ENCODE measurements around the gene MAPK8.

MAPK8 gene

GRCh38 chr10:48462482-48463020, 156.1 kb downstream of the MAPK8 start:
- TF ChIP-seq MYC (IDR thresholded peaks at IDR 0.05; ENCODE audit: low read depth, low read length), result no peak
- no peak for TF ChIP-seq CTCF (IDR thresholded peaks at IDR 0.05; ENCODE audit: low read depth, low read length)
- no peak for TF ChIP-seq POLR2A (IDR thresholded peaks at IDR 0.05; ENCODE audit: extremely low read depth, insufficient read length)
- TF ChIP-seq MAX (IDR thresholded peaks at IDR 0.05; ENCODE audit: low read depth, low read length), result no peak
- no peak overlapping the region for H3K4me3 ChIP-seq (ENCODE audit: low read depth, low read length)
- no peak for DNase-seq (ENCODE audit: low read depth)

- no peak overlapping the region for H3K4me3 ChIP-seq (ENCODE audit: low read depth, low read length)
- DNase-seq (ENCODE audit: low read depth), result no peak
- TF ChIP-seq MAX (IDR thresholded peaks at IDR 0.05; ENCODE audit: low read depth, low read length) (no peak), POLR2A (IDR thresholded peaks at IDR 0.05; ENCODE audit: extremely low read depth, insufficient read length) (no peak), CTCF (IDR thresholded peaks at IDR 0.05; ENCODE audit: low read depth, low read length) (no peak), MYC (IDR thresholded peaks at IDR 0.05; ENCODE audit: low read depth, low read length) (no peak)
Observed at GRCh38 chr10:48463318-48464003, 157.0 kb downstream of the MAPK8 start.

GRCh38 chr10:48464121-48464870, 157.8 kb downstream of the MAPK8 start:
- DNase-seq (ENCODE audit: low read depth), result no peak
- TF ChIP-seq MAX (IDR thresholded peaks at IDR 0.05; ENCODE audit: low read depth, low read length), result no peak
- no peak for TF ChIP-seq POLR2A (IDR thresholded peaks at IDR 0.05; ENCODE audit: extremely low read depth, insufficient read length)
- TF ChIP-seq MYC (IDR thresholded peaks at IDR 0.05; ENCODE audit: low read depth, low read length), result no peak
- no peak for TF ChIP-seq CTCF (IDR thresholded peaks at IDR 0.05; ENCODE audit: low read depth, low read length)
- no peak overlapping the region for H3K4me3 ChIP-seq (ENCODE audit: low read depth, low read length)

GRCh38 chr10:48464871-48465736, 158.6 kb downstream of the MAPK8 start:
- no peak for TF ChIP-seq MYC (IDR thresholded peaks at IDR 0.05; ENCODE audit: low read depth, low read length)
- no peak for TF ChIP-seq MAX (IDR thresholded peaks at IDR 0.05; ENCODE audit: low read depth, low read length)
- no peak for TF ChIP-seq POLR2A (IDR thresholded peaks at IDR 0.05; ENCODE audit: extremely low read depth, insufficient read length)
- no peak for TF ChIP-seq CTCF (IDR thresholded peaks at IDR 0.05; ENCODE audit: low read depth, low read length)
- no peak overlapping the region for H3K4me3 ChIP-seq (ENCODE audit: low read depth, low read length)
- no peak for DNase-seq (ENCODE audit: low read depth)

GRCh38 chr10:48465860-48466521, 159.5 kb downstream of the MAPK8 start:
- H3K4me3 ChIP-seq (ENCODE audit: low read depth, low read length), result no peak overlapping the region
- TF ChIP-seq MAX (IDR thresholded peaks at IDR 0.05; ENCODE audit: low read depth, low read length) (no peak), POLR2A (IDR thresholded peaks at IDR 0.05; ENCODE audit: extremely low read depth, insufficient read length) (no peak)
- DNase-seq (ENCODE audit: low read depth), result no peak
